Measurements from ENCODE around the gene DNAH1.

DNAH1 gene

GRCh38 chr3:52437326-52438103 is 121.4 kb downstream of the DNAH1 start:
- no peak for DNase-seq

DNA sequence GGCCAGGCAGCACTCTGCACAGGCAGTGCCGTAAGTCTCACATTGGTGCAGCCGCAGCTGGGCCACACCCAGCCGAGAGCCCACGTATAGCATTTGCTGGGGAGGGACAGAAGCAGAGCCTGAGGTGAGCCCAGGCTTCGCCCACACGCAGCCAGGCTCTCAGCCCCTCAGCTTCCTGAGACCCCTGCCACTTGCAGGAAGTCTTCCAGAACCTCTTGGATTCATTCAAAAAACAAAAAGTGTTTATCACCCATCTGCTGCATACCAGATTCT is 121.9 kb downstream of the DNAH1 start:
- DNase-seq = no peak

DNA sequence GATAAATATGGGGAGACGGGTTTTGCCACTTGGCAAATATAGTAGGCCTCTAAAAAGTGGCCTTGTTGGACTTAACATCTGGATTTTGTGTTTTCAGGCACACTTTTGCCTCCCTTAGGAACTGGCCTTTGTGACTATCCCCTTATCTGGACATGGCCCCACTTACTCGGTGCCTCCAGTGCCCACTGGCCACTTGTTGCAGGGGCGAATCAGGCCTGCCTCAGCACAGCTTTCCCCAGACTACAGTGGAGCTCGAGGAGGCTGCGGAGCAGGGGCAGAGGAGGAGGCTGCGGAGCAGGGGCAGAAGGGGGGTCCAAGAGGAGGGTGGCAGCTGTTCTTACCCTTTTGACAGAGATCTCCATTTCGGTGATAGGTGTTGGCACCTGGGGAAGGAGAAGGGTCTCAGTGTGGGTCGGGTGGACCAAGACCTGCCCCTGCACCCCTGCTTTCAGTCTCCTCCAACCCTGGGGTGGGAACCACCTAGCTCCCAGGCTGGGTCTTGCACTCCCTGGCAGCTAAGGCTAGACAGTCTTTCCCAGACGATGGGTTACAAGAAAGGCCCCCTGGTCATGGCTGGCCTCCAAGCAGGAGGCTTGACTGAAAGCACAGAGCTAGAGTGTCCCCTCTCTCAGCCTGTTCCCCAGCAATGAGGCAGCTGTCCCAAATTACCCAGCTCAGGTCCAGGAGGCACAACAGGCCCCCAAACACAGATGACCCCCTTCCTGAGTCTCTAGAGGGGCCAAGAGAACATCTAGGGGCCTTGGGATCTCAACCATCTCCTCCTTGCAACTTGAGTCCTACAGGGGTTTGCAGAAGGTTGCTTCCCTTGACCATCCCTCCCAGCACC is 122.7 kb downstream of the DNAH1 start:
- no peak for DNase-seq

DNA sequence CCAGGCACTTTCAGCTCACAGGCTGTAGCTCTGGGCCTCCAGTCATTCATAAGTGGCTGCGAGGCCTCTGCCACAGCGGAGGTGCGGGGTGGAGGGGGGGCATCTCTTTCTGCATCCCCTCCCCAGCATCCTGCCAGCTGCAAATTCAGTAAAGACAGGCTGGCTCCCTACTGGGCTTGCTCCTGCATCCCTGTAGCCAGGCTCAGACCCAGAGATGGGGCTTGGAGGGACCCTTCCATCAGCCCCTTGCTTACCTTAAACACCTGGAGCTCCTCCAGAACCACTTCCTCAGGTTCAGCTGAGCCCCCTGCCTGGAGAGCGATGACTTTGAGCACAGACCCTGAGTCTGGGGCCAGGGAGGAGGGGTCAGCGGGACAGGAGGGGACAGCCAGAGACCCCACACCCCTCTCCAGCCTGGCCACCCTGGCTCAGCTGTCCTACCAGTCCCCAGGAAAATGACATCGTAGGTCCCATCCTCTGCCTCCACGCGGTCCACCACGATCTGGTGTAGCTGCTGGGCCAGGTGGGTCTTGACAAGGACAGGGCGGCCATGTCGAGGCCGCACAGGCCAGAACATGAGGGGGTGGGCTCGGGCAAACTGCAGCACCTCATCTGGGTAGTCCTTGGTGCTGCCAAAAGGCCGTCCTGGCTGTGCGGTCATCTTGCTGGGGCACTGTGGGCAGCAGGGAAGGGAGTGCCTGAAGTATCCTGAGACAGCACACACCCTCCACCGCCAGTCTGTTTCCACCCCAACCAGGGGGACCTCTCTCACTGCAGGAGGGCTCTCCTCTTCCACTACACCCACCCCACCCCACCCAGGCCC is 123.5 kb downstream of the DNAH1 start:
- DNase-seq = no peak

DNA sequence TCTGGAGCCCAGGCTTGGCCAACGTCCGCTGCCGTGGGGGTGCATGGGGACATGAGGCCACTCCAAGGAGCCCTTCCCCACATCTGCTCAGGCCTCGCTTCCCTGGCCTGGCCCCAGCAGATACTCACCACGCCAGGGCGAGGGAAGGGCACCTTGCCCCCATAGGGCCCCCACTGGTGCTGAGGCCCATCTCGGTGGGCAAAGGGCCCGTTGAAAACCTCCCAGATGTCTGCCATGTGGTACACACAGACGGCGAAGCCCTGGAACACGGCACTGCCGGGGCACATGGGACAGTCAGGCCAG is 124.1 kb downstream of the DNAH1 start:
- DNase-seq = no peak

DNA sequence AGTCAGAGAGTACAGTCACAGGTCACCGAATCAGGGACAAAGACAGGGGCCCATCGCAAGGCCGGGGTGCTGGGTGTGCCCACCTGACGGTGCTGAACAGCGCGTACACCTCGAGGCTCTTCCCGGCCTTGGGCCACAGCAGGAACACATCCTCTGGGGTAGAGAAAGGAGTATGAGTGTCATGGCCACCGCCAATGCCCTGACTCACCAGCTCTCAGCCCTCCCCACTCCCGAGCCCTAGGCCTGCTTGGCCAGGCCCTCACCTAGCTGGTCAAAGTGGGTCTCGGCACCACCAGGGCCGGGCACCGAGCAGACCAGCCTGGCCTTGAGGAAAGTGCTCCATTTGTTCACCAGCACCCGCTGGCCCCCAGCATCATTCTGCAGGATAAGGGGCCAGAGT is 124.6 kb downstream of the DNAH1 start:
- DNase-seq = no peak

- DNase-seq = no peak
These were observed 125.1 kb downstream of the DNAH1 start for GRCh38 chr3:52441091-52441771.

GRCh38 chr3:52441772-52442332 is 125.7 kb downstream of the DNAH1 start:
- DNase-seq = no peak

GRCh38 chr3:52442409-52443267 is 126.5 kb downstream of the DNAH1 start:
- DNase-seq = no peak

- no peak for DNase-seq
These were observed 127.1 kb downstream of the DNAH1 start for GRCh38 chr3:52443268-52443610.

- DNase-seq = no peak
These were observed 127.9 kb downstream of the DNAH1 start for GRCh38 chr3:52443791-52444687.

GRCh38 chr3:52444860-52445793 is 129.0 kb downstream of the DNAH1 start, which contains the start of gene SEMA3G:
TSS of gene SEMA3G (minus strand) at chr3:52445103. CDS start at chr3:52445027, 76 bp downstream.
- peak; percentile 75 to 77 for DNase-seq

GRCh38 chr3:52446042-52446441 is 129.9 kb downstream of the DNAH1 start:
- no peak for DNase-seq

GRCh38 chr3:52446631-52447511 is 130.8 kb downstream of the DNAH1 start:
- peak; percentile 72 to 80 for DNase-seq

DNA sequence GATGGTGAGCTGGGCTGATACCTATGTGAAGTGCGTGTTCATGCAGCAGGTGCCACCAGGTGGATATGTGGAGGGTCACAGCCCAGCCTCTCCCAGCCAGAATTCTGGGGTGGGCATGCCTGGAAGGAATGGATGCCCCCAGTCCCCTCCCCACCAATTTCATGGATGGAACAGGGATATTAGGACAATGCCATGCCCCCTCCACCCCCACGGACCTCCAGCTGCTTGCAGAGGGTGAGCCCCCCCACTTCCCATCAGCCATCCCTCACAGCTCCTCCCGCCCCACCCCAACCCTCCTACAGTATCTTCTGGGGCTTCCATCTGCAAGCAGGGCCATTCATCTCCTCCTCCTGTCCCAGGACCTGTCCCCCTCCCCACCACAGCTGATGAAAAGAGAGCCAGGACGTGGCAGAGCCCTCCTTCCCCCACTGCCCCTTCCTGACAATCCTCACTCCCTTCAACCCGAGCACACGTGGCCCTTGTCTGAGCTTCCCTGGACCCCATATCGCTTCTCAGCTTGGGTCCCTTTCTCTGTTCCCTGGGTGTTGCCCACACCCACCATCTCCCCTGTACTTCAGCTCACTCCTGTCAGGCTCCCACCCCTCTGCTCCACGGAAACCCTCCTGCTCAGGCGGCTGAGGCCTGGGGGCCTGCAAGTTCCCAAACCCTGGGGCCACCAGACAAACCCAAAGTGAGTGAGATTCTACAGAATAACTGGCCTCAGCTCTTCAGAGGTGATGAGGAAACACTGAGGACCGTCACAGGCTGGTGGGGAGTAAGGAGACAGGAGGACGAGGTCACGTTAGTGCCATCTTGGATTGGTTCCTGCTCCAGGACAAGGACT is 131.6 kb downstream of the DNAH1 start:
- DNase-seq = no peak
